Esophagus squamous epithelium (tissue), 4 donors: ENCODE results near the gene ZNF256.

Experiments
- POLR2A ChIP-seq, 4 donors: fragments of 450-650 bp; IDR thresholded peaks; one replicate each; pipeline ENCODE4 v1.6.1; 2017; ENCODE audit warnings: antibody characterized with exemption in 4 of 4, mild to moderate bottlenecking in 4 of 4, moderate library complexity in 3 of 4
- TF ChIP-seq, protein P1 (sequence below), 6 experiments: fragments of 450-650 bp in 4 of 6; fragments of 200-600 bp in 2 of 6; sonication (generic) in 2 of 6; IDR thresholded peaks; one replicate each; pipeline ENCODE4 v1.5.1; 2016 to 2019; ENCODE audit warnings: antibody characterized with exemption in 6 of 6, mild to moderate bottlenecking in 4 of 6, moderate library complexity in 4 of 6

DNA sequence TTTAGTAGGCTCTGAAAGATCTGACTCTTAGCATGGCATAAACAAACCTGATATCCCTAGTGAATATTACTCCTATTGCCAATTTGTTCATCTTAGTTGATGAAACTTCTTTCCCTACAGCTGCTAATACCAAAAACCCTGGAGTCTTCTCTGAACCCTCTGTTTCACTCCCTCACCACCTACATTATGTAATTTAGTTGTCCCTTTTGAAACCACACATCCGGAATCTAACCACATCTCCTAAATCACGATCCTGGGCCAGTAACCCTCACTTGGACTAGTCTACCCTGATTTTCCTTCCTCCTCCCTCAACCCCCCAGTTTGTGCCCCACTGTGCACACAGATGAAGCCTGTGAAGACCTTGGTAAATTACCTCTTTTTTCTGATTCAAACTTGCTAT is 1.2 kb downstream of the ZNF256 start:
- TF ChIP-seq, protein P1, sequence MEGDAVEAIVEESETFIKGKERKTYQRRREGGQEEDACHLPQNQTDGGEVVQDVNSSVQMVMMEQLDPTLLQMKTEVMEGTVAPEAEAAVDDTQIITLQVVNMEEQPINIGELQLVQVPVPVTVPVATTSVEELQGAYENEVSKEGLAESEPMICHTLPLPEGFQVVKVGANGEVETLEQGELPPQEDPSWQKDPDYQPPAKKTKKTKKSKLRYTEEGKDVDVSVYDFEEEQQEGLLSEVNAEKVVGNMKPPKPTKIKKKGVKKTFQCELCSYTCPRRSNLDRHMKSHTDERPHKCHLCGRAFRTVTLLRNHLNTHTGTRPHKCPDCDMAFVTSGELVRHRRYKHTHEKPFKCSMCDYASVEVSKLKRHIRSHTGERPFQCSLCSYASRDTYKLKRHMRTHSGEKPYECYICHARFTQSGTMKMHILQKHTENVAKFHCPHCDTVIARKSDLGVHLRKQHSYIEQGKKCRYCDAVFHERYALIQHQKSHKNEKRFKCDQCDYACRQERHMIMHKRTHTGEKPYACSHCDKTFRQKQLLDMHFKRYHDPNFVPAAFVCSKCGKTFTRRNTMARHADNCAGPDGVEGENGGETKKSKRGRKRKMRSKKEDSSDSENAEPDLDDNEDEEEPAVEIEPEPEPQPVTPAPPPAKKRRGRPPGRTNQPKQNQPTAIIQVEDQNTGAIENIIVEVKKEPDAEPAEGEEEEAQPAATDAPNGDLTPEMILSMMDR (IDR thresholded peaks at IDR 0.05): no peak
- no peak for TF ChIP-seq POLR2A (IDR thresholded peaks at IDR 0.05)
